HEK293 (cell line): ENCODE measurements around the gene BACH2.
"Not testable (repeated sequence)": the region's sequence is repeated elsewhere in the genome, so short reads cannot be mapped to it uniquely, and the experiment has no call there.

Experiments used
- CTCF ChIA-PET: fragments of 350-600 bp; formaldehyde crosslinking; extraction: SDS; loops from one replicate; lab custom pipeline; 2021; ENCODE audit warnings: antibody characterized with exemption; lab: Yijun Ruan, JAX
- POLR2A ChIA-PET: fragments of 300-600 bp; formaldehyde crosslinking; extraction: SDS; loops from one replicate; lab custom pipeline; 2020; ENCODE audit warnings: antibody characterized with exemption, inconsistent platforms; lab: Yijun Ruan, JAX
- H3K27ac ChIP-seq: fragments of 200-500 bp; sonication (Bioruptor generic); 2 replicates; pipeline ENCODE4 v1.5.1; 2014; ENCODE audit warnings: low read depth, low read length, control low read depth, inconsistent platforms; ENCODE audit errors: extremely low read depth
- H3K36me3 ChIP-seq, 2 experiments: fragments of 200-500 bp in 1 of 2; sonication (Bioruptor generic) in 1 of 2; 1 replicate in 1 of 2; 2 replicates in 1 of 2; pipeline ENCODE4 v1.5.1; 2014 to 2017; ENCODE audit warnings: inconsistent platforms in 2 of 2, low read length in 2 of 2; ENCODE audit not compliant: control insufficient read depth in 2 of 2, insufficient read depth in 1 of 2
- H3K4me1 ChIP-seq: fragments of 200-500 bp; sonication (Bioruptor generic); 2 replicates; pipeline ENCODE4 v1.5.1; 2014; ENCODE audit warnings: mild to moderate bottlenecking, low read length, inconsistent platforms; ENCODE audit not compliant: control insufficient read depth, insufficient read depth
- H3K4me3 ChIP-seq: 2 replicates; pipeline ENCODE4 v1.5.1; 2011; ENCODE audit warnings: low read depth, mild to moderate bottlenecking, control low read depth, low read length, moderate library complexity
- H3K9me3 ChIP-seq: fragments of 200-500 bp; sonication (Bioruptor generic); 2 replicates; pipeline ENCODE4 v1.5.1; 2014; ENCODE audit warnings: low read depth, low read length, inconsistent platforms; ENCODE audit not compliant: control insufficient read depth, insufficient read depth
- KLF9 ChIP-seq: fragments of 450-650 bp; formaldehyde crosslinking; IDR thresholded peaks from 2 replicates; pipeline ENCODE4 v1.5.1; 2016; ENCODE audit warnings: missing biosample characterization, missing genetic modification characterization, low read depth
- SETDB1 ChIP-seq: IDR thresholded peaks from one replicate; pipeline ENCODE4 v1.6.1; 2017; ENCODE audit warnings: mild to moderate bottlenecking, low read length, moderate library complexity, mixed read lengths; ENCODE audit not compliant: insufficient read length
- TRIM28 ChIP-seq: IDR thresholded peaks from 2 replicates; pipeline ENCODE4 v1.6.1; 2011; ENCODE audit warnings: low read length, control low read depth, borderline replicate concordance
- ZBTB20 ChIP-seq: fragments of 450-650 bp; formaldehyde crosslinking; IDR thresholded peaks from 2 replicates; pipeline ENCODE4 v1.5.1; 2016; ENCODE audit warnings: missing biosample characterization, missing genetic modification characterization
- ZIC2 ChIP-seq: fragments of 450-650 bp; formaldehyde crosslinking; IDR thresholded peaks from 2 replicates; pipeline ENCODE4 v1.5.1; 2016; ENCODE audit warnings: missing biosample characterization, missing genetic modification characterization
- ZNF132 ChIP-seq: fragments of 450-650 bp; formaldehyde crosslinking; IDR thresholded peaks from 2 replicates; pipeline ENCODE4 v1.5.1; 2017; ENCODE audit warnings: missing biosample characterization, missing genetic modification characterization, borderline replicate concordance
- ZNF16 ChIP-seq: fragments of 450-650 bp; formaldehyde crosslinking; IDR thresholded peaks from 2 replicates; pipeline ENCODE4 v1.5.1; 2016; ENCODE audit warnings: low read depth, missing biosample characterization, missing genetic modification characterization
- ZNF302 ChIP-seq: fragments of 450-650 bp; formaldehyde crosslinking; IDR thresholded peaks from 2 replicates; pipeline ENCODE4 v1.5.1; 2016; ENCODE audit warnings: missing biosample characterization, missing genetic modification characterization, low read depth
- ZNF426 ChIP-seq: fragments of 450-650 bp; formaldehyde crosslinking; IDR thresholded peaks from 2 replicates; pipeline ENCODE4 v1.5.1; 2017; ENCODE audit warnings: missing biosample characterization, missing genetic modification characterization, mild to moderate bottlenecking, inconsistent platforms, moderate library complexity
- ZNF48 ChIP-seq: fragments of 450-650 bp; formaldehyde crosslinking; IDR thresholded peaks from 2 replicates; pipeline ENCODE4 v1.5.1; 2016; ENCODE audit warnings: missing biosample characterization, missing genetic modification characterization
- ZNF585B ChIP-seq: fragments of 450-650 bp; formaldehyde crosslinking; IDR thresholded peaks from 2 replicates; pipeline ENCODE4 v1.5.1; 2016; ENCODE audit warnings: missing biosample characterization, missing genetic modification characterization
- ZNF596 ChIP-seq: fragments of 450-650 bp; IDR thresholded peaks from 2 replicates; pipeline ENCODE4 v1.5.0; 2018; ENCODE audit warnings: missing biosample characterization, mild to moderate bottlenecking, missing genetic modification characterization, moderate library complexity
- ZNF621 ChIP-seq: fragments of 450-650 bp; formaldehyde crosslinking; IDR thresholded peaks from 2 replicates; pipeline ENCODE4 v1.5.1; 2017; ENCODE audit warnings: missing biosample characterization, missing genetic modification characterization
- ZNF791 ChIP-seq: fragments of 450-650 bp; formaldehyde crosslinking; IDR thresholded peaks from 2 replicates; pipeline ENCODE4 v1.5.1; 2016; ENCODE audit warnings: missing biosample characterization, missing genetic modification characterization
- ZSCAN23 ChIP-seq: fragments of 450-650 bp; formaldehyde crosslinking; IDR thresholded peaks from 2 replicates; pipeline ENCODE4 v1.5.1; 2016; ENCODE audit warnings: missing biosample characterization, missing genetic modification characterization
- TF ChIP-seq, protein P1 (sequence below): fragments of 450-650 bp; formaldehyde crosslinking; optimal IDR thresholded peaks from 2 replicates; pipeline ENCODE3; 2016; ENCODE audit warnings: missing biosample characterization, mild to moderate bottlenecking, missing genetic modification characterization
- TF ChIP-seq, protein P2 (sequence below): fragments of 450-650 bp; formaldehyde crosslinking; IDR thresholded peaks from 2 replicates; pipeline ENCODE4 v1.5.1; 2016; ENCODE audit warnings: missing biosample characterization, missing genetic modification characterization
- TF ChIP-seq, protein P3 (sequence below): fragments of 450-650 bp; formaldehyde crosslinking; IDR thresholded peaks from 2 replicates; pipeline ENCODE4 v1.5.1; 2016; ENCODE audit warnings: missing biosample characterization, missing genetic modification characterization
- TF ChIP-seq, protein P4 (sequence below): fragments of 450-650 bp; formaldehyde crosslinking; IDR thresholded peaks from 2 replicates; pipeline ENCODE4 v1.5.1; 2016; ENCODE audit warnings: missing biosample characterization, missing genetic modification characterization, low read depth

The BACH2 gene

DNA sequence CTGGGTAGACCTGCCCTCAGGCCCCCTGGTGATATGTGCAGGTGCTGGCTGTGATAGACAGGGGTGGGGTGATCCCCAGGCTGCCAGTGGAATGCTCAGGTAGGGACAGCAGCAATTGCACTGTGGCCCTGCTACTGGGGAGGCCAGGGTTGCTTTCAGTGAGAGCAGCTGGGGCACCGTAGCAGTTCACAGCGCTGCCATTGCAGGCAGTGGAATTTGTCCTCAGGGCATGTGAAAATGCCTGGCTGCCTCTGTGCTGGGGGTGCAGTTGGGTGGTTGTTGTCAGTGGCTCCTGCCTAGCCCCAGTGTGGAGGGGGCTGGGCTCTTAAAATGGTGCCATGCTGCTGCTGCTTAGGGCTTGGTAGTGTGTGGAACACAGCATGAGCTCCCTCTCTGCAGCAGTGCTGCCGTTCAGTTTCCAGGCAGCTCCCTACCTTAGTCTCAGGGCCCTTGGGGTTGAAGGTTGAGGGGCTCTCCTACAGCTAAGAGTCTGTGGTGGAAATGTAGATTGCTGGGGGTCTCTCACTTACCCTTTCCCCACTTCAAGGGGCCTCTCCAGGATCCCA lies 378.8 kb downstream of the BACH2 start:
- H3K27ac ChIP-seq: no peak overlapping the region
- no peak overlapping the region for H3K4me3 ChIP-seq
- H3K36me3 ChIP-seq: no peaks in the 10 kb centered on the region
- H3K9me3 ChIP-seq: no peaks in the 10 kb centered on the region
- no peaks in the 10 kb centered on the region for H3K4me1 ChIP-seq
- no peak for TF ChIP-seq ZNF302 (tag by site-specific recombination)
- POLR2A ChIA-PET: interaction anchor here (0.6 kb wide), 1 partner anchor 77 kb away, joined by 8 read pairs; no protein-coding TSS in a partner anchor
- CTCF ChIA-PET: interaction anchor here (0.7 to 1.8 kb wide), 2 partner anchors 27 to 512 kb away, joined by 3 to 4 read pairs; no protein-coding TSS in a partner anchor

DNA sequence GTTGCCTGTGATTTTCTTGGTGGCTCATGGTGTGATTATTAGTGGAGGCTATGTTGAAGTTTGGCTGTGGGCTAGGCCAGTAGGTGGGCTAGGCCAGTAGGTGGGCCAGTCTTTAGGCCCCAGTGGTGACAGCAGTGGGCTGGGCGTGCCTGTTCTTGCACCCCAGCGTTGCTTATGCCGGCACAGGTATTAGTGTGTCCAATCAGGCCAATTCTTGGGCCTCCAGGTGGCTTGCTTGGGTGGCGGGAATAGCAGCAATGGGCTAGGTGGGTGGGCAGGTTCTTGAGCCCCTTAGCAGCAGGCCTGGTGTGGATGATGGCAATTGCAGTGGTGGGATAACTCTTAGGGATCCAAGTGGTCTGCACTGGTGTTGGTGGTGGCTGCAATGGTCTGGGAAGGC lies 379.4 kb downstream of the BACH2 start:
- Histone ChIP-seq H3K4me1 (no peaks in the 10 kb centered on the region), H3K27ac (no peak overlapping the region), H3K9me3 (no peaks in the 10 kb centered on the region), H3K36me3 (no peaks in the 10 kb centered on the region), H3K4me3 (no peak overlapping the region)
- ChIA-PET CTCF (interaction anchor here (0.8 kb wide), 1 partner anchor 24 kb away, joined by 3 read pairs; no protein-coding TSS in a partner anchor), POLR2A (no interaction called here)
- TF ChIP-seq, protein P1, sequence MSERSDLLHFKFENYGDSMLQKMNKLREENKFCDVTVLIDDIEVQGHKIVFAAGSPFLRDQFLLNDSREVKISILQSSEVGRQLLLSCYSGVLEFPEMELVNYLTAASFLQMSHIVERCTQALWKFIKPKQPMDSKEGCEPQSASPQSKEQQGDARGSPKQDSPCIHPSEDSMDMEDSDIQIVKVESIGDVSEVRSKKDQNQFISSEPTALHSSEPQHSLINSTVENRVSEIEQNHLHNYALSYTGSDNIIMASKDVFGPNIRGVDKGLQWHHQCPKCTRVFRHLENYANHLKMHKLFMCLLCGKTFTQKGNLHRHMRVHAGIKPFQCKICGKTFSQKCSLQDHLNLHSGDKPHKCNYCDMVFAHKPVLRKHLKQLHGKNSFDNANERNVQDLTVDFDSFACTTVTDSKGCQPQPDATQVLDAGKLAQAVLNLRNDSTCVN: no peak
- no peak for TF ChIP-seq ZNF426
- TF ChIP-seq KLF9 (tag by site-specific recombination): no peak
- TF ChIP-seq ZNF596: no peak
- TF ChIP-seq, protein P2, sequence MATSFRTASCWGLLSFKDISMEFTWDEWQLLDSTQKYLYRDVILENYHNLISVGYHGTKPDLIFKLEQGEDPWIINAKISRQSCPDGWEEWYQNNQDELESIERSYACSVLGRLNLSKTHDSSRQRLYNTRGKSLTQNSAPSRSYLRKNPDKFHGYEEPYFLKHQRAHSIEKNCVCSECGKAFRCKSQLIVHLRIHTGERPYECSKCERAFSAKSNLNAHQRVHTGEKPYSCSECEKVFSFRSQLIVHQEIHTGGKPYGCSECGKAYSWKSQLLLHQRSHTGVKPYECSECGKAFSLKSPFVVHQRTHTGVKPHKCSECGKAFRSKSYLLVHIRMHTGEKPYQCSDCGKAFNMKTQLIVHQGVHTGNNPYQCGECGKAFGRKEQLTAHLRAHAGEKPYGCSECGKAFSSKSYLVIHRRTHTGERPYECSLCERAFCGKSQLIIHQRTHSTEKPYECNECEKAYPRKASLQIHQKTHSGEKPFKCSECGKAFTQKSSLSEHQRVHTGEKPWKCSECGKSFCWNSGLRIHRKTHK (tag by site-specific recombination): no peak

DNA sequence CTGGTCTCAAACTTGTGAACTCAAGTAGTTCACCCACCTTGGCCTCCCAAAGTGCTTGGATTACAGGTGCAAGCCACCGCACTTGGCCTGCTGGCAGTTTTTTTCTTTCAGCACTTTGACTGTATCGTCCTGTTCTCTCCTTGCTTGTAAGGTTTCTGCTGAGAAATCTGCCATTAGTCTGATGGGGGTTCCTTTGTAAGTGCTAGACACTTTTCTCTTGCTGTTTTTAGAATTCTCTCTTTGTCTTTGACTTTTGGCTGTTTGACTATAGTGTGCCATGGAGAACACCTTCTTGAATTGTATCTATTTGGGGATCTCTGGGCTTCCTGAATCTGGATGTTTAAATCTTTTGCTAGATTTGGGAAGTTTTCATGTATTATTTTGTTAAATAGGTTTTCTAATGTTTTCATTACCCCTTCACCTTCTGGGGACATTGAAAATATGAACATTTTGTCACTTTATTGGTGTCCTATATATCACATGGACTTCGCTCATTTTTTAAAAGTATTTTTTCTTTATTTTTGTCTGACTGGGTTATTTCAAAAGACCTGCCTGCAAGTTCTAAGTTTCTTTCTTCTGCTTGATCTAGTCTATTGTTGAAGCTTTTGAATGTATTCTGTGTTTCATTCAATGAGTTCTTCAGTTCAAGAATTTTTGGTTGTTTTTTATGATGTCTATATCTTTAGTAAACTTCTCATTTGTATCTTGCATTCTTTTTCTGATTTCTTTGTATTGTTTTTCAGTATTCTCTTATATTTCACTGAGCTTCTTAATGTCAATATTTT lies 380.3 kb downstream of the BACH2 start:
- TF ChIP-seq ZBTB20 (tag by site-specific recombination) (no peak), SETDB1 (peak; percentile 60), ZIC2 (tag by site-specific recombination) (no peak), ZNF791 (tag by site-specific recombination) (peak; percentile 94), ZSCAN23 (no peak), TRIM28 (peak; percentile 30; the same call in 1 of the 2 replicates), ZNF621 (tag by site-specific recombination) (no peak)
- CTCF ChIA-PET: interaction anchor here (0.6 to 0.8 kb wide), 2 partner anchors 24 to 70 kb away, joined by 3 read pairs; no protein-coding TSS in a partner anchor

DNA sequence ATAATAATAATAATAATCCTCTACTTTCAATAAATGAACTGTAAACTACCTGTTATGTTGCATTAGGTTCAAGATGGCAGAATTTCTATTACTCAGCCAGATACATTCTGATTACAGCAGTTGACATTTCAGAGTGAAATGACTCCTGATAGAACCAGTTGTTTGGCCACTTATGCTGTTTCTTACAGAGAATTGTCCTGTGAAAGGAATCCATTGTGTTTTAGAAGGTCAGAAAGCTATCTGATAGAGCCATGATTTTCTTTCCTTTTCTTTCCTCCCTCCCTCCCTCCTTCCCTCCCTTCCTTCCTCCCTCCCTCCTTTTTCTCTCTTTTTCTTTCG lies 385.8 kb downstream of the BACH2 start:
- no peak overlapping the region for H3K4me3 ChIP-seq
- CTCF ChIA-PET: interaction anchor here (0.6 kb wide), 1 partner anchor 318 kb away, joined by 3 read pairs; no protein-coding TSS in a partner anchor

More for the DNA sequence above, 380.3 kb downstream of the BACH2 start:
- H3K36me3 ChIP-seq: no peaks in the 10 kb centered on the region
- POLR2A ChIA-PET: no interaction called here
- no peaks in the 10 kb centered on the region for H3K4me1 ChIP-seq
- H3K4me3 ChIP-seq: no peak overlapping the region
- no peaks in the 10 kb centered on the region for H3K9me3 ChIP-seq
- no peak overlapping the region for H3K27ac ChIP-seq

DNA sequence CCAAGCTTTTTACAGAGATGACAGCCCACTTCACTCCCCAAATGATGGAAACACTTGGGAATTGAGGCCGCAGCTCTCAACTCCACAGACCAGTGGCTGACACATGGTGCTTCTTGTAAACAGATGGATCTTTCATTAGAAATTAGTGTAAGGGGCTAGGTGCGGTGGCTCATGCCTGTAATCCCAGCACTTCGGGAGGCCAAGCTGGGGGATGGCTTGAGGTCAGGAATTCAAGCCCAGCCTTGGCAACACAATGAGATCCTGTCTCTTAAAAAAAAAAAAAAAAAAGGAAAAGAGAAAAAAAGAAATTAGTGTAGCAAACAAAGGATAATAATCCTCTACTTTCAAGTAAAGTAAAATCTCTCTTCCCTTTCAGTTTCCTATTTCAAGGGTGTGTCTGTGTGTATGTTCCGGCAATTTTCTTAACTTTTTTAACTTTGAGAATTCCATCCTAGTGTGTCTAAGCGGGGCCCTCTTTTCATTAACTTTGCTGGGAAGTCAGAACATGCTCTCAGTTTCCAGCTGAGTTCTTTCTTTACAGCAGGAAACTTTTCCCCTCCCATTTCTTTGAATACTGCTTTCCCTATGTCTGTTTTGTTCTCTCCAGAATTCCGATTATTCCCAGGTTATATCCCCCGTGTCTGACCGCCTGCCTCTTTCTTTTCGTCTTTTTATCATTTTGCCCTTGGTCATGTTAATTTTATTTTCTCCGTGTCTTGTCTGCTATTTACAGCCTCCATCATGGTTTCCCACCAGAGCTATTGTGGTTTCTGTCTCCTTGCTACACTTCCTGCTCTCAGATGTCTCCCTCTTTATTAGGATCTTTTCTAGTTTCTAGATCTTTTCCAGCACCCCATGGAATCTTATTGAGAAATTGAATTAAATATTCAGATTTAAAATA lies 386.4 kb downstream of the BACH2 start:
- H3K4me3 ChIP-seq, H3K36me3 ChIP-seq, H3K9me3 ChIP-seq, CTCF ChIA-PET, H3K27ac ChIP-seq, H3K4me1 ChIP-seq, POLR2A ChIA-PET: not testable (repeated sequence)

More for the DNA sequence above, 385.8 kb downstream of the BACH2 start:
- H3K9me3 ChIP-seq: no peaks in the 10 kb centered on the region
- TF ChIP-seq, protein P3, sequence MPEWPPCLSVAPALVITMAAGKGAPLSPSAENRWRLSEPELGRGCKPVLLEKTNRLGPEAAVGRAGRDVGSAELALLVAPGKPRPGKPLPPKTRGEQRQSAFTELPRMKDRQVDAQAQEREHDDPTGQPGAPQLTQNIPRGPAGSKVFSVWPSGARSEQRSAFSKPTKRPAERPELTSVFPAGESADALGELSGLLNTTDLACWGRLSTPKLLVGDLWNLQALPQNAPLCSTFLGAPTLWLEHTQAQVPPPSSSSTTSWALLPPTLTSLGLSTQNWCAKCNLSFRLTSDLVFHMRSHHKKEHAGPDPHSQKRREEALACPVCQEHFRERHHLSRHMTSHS (tag by site-specific recombination): no peak
- TF ChIP-seq ZNF585B (tag by site-specific recombination) (no peak), ZNF48 (tag by site-specific recombination) (no peak), ZNF132 (tag by site-specific recombination) (no peak), ZNF16 (no peak)
- TF ChIP-seq, protein P4, sequence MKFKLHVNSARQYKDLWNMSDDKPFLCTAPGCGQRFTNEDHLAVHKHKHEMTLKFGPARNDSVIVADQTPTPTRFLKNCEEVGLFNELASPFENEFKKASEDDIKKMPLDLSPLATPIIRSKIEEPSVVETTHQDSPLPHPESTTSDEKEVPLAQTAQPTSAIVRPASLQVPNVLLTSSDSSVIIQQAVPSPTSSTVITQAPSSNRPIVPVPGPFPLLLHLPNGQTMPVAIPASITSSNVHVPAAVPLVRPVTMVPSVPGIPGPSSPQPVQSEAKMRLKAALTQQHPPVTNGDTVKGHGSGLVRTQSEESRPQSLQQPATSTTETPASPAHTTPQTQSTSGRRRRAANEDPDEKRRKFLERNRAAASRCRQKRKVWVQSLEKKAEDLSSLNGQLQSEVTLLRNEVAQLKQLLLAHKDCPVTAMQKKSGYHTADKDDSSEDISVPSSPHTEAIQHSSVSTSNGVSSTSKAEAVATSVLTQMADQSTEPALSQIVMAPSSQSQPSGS: no peak
- H3K36me3 ChIP-seq: no peaks in the 10 kb centered on the region
- H3K27ac ChIP-seq: no peak overlapping the region
- POLR2A ChIA-PET: no interaction called here
- H3K4me1 ChIP-seq: no peaks in the 10 kb centered on the region
